Ectodermal cell (in vitro differentiated cells): Measurements from ENCODE around the gene C5orf52.
"Not testable (repeated sequence)": the region's sequence is repeated elsewhere in the genome, so short reads cannot be mapped to it uniquely, and the experiment has no call there.

Source experiments
- H3K27ac ChIP-seq: 2 replicates; pipeline ENCODE4 v1.7.0; 2013; ENCODE audit warnings: mild to moderate bottlenecking, low read depth, low read length; ENCODE audit not compliant: insufficient read depth, poor library complexity, severe bottlenecking
- H3K27me3 ChIP-seq: 2 replicates; pipeline ENCODE4 v1.7.0; 2013; ENCODE audit warnings: mild to moderate bottlenecking, low read length; ENCODE audit not compliant: insufficient read depth, control insufficient read depth, poor library complexity, severe bottlenecking
- H3K36me3 ChIP-seq: one replicate; pipeline ENCODE4 v1.7.0; 2013; ENCODE audit warnings: low read length; ENCODE audit not compliant: control insufficient read depth, insufficient read depth
- H3K4me1 ChIP-seq: one replicate; pipeline ENCODE4 v1.7.0; 2013; ENCODE audit warnings: low read length; ENCODE audit not compliant: control insufficient read depth, insufficient read depth
- H3K4me3 ChIP-seq: 2 replicates; pipeline ENCODE4 v1.7.0; 2013; ENCODE audit warnings: low read depth, low read length, control low read depth; ENCODE audit not compliant: insufficient read depth
- H3K9me3 ChIP-seq: 2 replicates; pipeline ENCODE4 v1.7.0; 2013; ENCODE audit warnings: mild to moderate bottlenecking, low read length, moderate library complexity; ENCODE audit not compliant: control insufficient read depth
- WGBS, 2 experiments: methylation state at CpG; one replicate each; pipeline ENCODE4 v1.1.7; 2013; ENCODE audit warnings: missing lambda C conversion rate in 2 of 2; 5-methylcytosine and 5-hydroxymethylcytosine counted together

Gene C5orf52

DNA sequence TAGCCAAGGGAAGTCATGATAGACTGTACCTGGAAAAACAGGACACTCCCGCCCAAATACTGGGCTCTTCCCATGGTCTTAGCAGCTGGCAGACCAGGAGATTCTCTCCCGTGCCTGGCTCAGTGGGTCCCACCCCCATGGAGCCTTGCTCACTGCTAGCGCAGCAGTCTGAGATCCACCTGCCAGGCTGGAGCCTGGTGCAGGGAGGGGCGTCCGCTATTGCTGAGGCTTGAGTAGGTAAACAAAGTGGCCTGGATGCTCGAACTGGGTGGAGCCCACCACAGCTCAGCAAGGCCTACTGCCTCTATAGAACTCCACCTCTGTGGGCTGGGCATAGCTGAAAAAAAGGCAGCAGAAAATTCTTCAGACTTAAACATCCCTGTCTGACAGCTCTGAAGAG lies 49.8 kb downstream of the C5orf52 start:
- H3K27me3 ChIP-seq, result no peaks in the 10 kb centered on the region
- no peak overlapping the region for H3K4me3 ChIP-seq
- H3K27ac ChIP-seq, result no peak overlapping the region
- H3K4me1 ChIP-seq, result no peaks in the 10 kb centered on the region
- 91 to 93% methylated on average over 6 of the region's 6 CpGs for WGBS, 2 experiments
- H3K9me3 ChIP-seq, result no peaks in the 10 kb centered on the region
- H3K36me3 ChIP-seq, result no peaks in the 10 kb centered on the region

DNA sequence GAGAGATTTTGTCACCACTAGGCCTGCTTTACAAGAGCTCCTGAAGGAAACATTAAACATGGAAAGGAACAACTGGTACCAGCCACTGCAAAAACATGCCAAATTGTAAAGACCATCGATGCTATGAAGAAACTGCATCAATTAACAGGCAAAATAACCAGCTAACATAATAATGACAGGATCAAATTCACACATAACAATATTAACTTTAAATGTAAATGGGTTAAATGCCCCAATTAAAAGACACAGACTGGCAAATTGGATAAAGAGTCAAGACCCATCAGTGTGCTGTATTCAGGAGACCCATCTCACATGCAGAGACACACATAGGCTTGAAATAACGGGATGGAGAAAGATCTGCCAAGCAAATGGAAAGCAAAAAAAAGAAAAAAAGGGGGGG lies 51.6 kb downstream of the C5orf52 start:
- H3K27me3 ChIP-seq, H3K27ac ChIP-seq, H3K36me3 ChIP-seq, H3K9me3 ChIP-seq, H3K4me3 ChIP-seq, H3K4me1 ChIP-seq: not testable (repeated sequence)
- 86 to 94% methylated on average over 1 to 2 of the region's 2 CpGs for WGBS, 2 experiments

DNA sequence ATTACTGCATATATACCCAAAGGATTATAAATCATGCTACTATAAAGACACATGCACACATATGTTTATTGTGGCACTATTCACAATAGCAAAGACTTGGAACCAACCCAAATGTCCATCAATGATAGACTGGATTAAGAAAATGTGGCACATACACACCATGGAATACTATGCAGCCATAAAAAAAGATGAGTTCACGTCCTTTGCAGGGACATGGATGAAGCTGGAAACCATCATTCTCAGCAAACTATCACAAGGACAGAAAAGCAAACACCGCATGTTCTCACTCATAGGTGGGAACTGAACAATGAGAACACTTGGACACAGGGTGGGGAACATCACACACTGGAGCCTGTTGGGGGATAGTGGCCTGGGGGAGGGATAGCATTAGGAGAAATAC lies 55.3 kb downstream of the C5orf52 start:
- H3K36me3 ChIP-seq, result not testable (repeated sequence)
- WGBS, 2 experiments, result 88 to 100% methylated on average over 1 to 2 of the region's 2 CpGs

DNA sequence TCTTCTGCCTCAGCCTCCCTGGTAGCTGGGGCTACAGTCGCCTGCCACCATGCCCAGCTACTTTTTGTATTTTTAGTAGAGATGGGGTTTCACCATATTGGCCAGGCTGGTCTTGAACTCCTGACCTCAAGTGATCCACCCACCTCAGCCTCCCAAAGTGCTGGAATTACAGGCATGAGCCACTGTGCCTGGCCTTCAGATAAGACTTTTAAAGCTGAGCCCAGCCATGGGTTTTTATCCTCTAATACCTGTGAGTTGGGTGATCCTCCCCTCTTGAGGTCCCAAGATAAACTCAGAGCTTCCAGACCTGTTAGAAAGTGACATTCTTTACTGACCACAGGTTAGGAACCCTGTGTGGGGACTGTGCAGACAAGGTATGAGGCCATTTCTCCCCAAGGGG lies 56.5 kb downstream of the C5orf52 start:
- H3K27ac ChIP-seq, H3K36me3 ChIP-seq, H3K27me3 ChIP-seq, H3K9me3 ChIP-seq, H3K4me3 ChIP-seq, H3K4me1 ChIP-seq: not testable (repeated sequence)
- WGBS, 2 experiments, result 71 to 90% methylated on average over 1 of the region's 1 CpG

More for the DNA sequence above, 55.3 kb downstream of the C5orf52 start:
- not testable (repeated sequence) for H3K27ac ChIP-seq, H3K9me3 ChIP-seq, H3K27me3 ChIP-seq, H3K4me1 ChIP-seq, H3K4me3 ChIP-seq
